HPDE6-E6E7 (cell line): ENCODE data around the gene TMEM51.

Source experiments
- DNase-seq: peaks from one replicate; pipeline ENCODE4 v3.0.0; 2011; ENCODE audit warnings: missing footprints; ENCODE audit errors: extremely low spot score

Gene TMEM51

DNA sequence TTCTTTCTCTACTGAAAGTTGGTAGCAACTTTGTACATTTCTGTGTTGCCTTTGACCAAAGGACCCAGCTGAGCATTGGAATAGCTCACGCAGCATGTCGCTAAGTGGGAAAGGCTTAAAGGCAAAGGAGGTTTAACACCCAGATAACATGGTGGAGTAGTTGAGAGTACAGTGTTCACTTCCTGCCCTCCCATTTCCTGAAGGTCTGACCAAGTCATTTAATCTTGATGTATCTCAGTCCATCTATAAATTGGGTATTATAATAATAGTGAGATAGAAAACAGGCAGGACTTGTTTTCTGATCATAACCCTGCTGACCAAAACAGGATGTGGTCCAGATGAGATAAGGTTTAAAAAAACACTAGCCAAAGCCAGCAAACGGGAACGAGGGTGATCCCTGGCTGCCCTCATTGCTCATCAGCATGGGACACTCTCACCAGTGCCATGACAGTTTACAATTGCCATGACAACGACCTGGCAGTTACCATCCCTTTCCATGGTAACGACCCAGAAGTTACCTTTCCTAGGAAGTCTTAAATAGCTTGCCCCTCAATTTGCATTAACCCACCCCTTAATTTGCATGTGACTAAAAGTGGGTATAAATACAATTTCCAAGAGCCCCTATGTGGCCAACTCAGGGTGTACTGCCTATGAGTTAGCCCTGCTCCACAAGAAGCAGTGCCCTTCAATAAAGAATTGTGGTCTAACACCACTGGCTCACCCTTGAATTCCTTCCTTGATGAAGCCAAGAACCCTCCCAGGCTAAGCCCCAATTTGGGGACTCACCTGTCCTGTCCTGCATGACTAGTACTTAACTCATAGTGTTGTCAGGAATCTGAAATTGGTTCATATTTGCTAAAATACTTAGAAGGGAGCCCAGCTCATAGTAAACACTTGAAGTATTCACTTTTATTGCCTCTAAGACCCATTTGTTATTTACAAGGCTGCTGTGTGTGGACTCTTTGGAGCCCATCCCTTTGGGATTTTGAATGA is 65.0 kb downstream of the TMEM51 start:
- DNase-seq: no peak

DNA sequence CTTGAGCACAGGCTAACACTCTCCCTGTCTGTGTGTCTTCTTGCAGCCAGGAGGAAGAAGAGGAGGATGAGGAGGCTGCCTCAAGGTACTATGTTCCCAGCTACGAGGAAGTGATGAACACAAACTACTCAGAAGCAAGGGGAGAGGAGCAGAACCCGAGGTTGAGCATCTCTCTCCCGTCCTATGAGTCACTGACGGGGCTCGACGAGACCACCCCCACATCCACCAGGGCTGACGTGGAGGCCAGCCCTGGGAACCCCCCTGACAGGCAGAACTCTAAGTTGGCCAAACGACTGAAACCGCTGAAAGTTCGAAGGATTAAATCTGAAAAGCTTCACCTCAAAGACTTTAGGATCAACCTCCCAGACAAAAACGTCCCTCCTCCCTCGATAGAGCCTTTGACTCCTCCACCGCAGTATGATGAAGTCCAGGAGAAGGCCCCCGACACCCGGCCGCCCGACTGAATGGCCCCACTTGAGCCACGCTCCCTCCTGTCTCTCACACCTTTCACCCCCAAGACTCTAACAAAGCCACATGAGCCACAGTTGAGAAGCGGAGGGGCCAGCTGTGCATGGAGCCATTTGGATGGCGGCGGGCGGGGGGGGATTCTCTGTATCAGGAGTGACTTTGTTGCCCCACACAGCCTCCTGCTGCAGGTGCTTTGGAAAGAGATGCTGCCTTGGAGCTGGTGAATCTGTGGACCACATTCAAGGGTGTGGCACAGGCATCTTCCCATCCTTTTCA is 65.9 kb downstream of the TMEM51 start:
- no peak for DNase-seq

- DNase-seq: no peak
Measured at GRCh38 chr1:15220024-15220392, 66.5 kb downstream of the TMEM51 start.

GRCh38 chr1:15220825-15221431 is 67.4 kb downstream of the TMEM51 start:
- no peak for DNase-seq

GRCh38 chr1:15222653-15223303 is 69.2 kb downstream of the TMEM51 start:
- no peak for DNase-seq

DNA sequence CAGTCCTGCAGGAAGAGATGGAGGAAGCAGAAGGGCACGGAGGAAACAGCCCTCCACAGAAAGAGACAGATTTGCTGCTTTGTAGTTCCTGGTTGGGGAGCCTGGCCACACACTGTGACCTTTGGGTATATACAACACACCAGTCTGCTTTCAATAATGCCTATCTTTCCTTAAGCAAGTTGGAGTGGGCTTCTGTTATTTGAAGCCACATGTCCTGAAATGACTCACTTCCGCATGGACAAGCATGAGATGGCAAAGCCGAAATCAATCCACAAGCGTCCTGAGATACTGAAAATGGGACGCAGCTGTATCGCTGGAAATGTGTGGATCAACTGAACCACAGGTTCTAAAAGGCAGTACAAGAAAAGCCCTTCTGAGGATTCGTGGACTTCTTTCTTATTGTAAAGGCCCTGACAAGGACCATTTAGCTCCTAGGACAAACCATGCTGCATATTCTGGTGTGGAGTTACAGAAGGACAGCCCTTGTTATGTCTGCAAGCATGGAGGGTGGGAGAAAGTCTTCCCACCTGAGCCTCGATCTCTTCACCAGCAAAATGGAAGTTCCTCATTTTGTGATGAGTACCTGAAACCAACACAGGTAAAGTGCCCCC is 70.8 kb downstream of the TMEM51 start:
- no peak for DNase-seq

DNA sequence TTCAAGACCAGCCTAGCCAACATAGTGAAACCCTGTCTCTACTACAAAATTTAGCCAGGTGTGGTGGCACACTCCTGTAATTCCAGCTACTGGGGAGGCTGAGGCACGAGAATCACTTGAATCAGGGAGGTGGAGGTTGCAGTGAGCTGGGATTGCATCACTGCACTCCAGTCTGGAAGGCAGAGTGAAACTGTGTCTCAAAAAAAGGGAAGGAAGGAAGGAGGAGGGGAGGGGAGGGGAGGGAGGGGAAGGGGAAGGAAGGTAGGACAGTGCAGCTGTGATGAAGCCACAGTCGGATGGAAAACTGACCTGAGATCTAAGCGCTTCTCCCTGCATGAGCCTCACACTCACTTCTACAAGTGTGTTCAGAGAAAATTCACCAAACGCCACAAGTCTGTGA is 71.4 kb downstream of the TMEM51 start:
- no peak for DNase-seq

- no peak for DNase-seq
Measured at GRCh38 chr1:15225461-15225860, 71.9 kb downstream of the TMEM51 start.

DNA sequence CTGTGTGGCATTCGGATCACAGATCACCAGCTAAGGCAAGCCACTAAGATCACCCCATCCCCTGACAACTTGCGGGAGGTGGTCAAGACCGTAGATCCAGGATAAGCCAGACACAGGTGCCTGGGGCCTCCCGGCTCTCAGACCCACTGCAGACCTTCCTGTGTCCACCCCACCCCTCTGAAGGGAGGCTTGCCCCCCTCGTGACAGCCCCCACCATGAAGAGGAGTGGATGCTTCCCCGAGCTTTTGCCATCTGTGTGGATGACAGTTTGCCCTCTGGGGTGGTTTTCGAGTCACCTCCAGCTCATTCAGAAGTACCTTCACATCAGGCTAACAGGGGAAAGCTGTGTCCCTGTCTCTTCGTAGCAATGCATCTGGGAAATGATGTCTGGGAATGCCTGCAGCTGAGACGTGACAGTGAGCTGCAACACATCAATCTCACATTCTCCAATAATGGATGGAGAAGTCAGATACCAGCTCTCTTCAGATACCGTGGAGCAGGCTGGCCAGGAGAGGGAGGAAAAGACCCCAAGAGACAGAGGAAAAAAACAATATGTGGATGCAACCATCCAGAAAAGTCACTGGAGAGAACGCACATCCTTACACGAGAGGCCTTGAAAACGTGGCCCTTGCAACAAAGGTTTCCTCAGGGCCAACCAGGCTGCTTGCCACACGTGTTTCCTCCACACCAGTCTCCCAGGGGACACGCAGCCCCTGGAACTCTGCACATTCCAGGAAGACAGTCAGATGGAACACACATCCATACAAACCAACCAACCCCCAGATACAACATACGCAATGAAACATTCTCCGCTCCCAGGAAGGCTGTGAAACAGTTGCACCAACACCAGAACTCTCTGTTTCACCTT is 73.1 kb downstream of the TMEM51 start:
- no peak for DNase-seq

DNA sequence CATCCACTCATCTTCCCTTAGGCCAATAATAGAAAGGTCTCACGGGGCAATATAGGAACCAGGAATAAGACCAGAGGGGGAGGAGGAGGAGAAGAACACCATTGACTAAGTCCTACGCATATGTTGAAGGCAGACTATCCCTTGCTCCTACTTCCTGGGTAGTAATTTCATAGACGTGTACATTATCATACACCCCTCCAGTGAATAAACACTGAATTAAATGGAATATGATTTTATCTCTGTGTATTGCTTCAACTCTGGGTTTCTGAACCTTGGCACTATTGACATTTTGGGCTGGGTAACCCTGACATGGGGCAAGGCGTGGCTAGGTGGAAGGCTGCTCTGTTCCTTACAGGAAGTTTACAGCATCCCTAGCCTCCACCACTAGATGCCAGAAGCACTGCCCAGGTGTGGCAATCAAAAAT is 76.2 kb downstream of the TMEM51 start:
- no peak for DNase-seq

GRCh38 chr1:15231714-15232201 is 78.2 kb downstream of the TMEM51 start:
- DNase-seq: no peak

GRCh38 chr1:15233689-15234088 is 80.1 kb downstream of the TMEM51 start:
- no peak for DNase-seq

DNA sequence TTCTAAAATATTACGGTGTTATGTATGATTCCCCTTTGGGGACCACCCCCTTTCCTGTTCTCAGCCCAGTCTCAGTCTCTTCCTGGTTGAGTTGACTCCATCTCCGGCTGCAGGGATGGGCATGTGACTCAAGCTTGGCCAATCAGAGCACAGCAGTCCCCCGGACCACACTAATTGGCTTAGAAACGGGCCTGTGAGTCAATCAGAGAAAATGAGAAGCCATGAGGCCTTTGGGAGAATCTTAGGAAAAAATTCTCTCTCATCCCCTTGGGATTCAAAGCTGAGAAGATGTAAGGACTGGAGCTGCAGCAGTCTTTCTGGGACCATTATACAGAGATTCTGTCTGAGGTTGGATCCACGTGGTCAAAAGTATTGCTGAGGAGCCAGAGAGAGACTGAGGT is 82.8 kb downstream of the TMEM51 start:
- no peak for DNase-seq

DNA sequence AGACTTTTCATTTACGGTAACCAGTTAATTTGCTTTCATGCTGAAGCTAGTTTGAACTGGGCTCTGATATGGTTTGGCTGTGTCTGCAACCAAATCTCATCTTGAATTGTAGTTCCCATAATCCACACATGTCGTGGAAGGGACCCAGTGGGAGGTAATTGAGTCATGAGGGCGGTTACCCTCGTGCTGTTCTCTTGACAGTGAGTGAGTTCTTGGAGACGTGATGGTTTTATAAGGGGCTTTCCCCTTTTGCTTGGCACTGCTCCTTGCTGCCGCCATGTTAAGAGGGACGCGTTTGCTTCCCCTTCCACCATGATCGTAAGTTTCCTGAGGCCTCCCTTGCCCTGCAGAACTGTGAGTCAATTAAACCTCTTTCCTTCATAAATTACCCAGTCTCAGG is 83.2 kb downstream of the TMEM51 start:
- DNase-seq: no peak

- no peak for DNase-seq
Measured at GRCh38 chr1:15238789-15239188, 85.2 kb downstream of the TMEM51 start.

DNA sequence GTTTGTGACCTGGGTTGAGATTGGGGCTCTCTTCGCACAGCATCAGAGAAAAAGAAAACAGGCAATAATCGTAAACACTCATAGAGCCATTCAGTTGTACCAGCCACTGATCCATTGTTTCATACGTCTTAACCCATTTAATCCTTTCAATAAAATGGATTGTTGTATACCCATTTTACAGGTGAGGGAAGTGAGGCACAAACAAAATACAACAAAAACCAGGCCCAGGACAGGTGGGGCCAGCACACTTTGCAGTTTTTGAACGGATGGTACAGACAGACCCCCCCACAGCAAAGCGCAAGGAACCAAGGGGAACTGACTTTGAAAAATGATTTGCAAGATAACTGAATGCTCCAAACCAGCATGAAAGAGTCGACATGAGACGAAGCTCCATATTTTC is 89.2 kb downstream of the TMEM51 start:
- DNase-seq: no peak

GRCh38 chr1:15243275-15244043 is 89.9 kb downstream of the TMEM51 start:
- DNase-seq: no peak

DNA sequence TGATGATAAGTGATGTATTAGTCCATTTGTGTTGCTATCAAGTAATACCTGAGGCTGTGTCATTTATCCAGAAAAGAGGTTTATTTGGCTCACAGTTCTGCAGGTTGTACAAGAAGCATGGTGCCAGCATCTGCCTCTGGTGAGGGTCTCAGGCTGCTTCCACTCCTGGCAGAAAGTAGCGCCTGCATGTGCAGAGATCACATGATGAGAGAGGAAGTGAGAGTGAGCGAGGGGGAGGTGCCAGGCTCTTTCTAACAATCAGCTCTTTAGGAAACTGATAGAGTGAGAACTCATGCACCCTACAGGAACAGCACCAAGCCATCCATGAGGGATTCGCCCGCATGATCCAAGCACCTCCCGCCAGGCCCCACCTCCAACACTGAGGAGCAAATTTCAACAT is 91.3 kb downstream of the TMEM51 start:
- DNase-seq: no peak

- no peak for DNase-seq
Measured at GRCh38 chr1:15245593-15246360, 92.2 kb downstream of the TMEM51 start.
